ENCODE measurements around the gene VWA1.

The VWA1 gene

DNA sequence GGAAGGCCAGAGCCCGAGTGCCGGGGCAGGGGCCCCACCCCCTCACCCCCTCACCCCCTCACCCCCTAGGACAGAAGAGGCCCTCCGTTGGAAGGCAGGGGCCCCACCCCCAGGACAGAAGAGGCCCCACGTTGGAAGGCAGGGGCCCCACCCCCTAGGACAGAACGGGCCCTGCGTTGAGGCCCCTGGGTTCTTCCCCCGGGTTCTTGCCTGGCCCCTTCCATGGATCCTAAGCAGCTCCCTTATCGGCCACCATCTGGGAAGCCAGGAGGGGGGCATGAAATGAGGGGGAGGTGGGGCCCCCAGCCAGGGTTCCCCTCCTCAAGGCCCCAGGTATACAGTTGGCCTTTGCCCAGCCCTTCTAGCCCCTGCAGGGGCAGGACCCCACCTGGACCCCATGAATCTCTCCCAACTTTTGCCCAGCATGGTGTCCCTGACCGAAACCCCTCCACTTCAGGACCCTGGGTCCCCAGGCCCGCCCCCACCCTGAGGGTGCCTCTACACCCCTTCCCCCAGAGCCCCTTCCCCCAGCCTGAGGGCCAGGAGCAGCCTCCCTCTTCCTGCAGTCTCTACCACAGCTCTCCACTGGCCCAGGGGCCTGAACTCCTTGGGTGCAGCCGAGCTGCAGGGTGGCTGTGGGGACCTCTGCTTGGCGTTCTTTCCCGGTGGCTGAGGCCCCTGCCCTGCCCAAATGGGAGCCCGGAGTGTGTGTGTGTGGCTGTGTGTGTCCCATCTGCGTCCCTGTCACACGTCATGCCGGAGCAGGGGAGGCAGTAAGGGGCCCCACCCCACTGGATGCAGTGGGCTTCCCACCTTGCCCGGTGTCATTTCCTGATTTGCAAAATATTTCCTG lies 4.3 kb upstream of the VWA1 start:
- Histone ChIP-seq H3K79me1 (ENCODE audit: low read length) (no peaks in the 10 kb centered on the region), H4K8ac (ENCODE audit: low read depth, low read length) (peak overlapping the region; percentile 44), H3K36me3 (ENCODE audit: control insufficient read depth, insufficient read depth, low read length) (no peaks in the 10 kb centered on the region), H3K9ac (ENCODE audit: low read length) (peak overlapping the region; percentile 58), H3K4me1 (ENCODE audit: control insufficient read depth, low read depth, low read length) (peaks cover 15% of the 10 kb centered on the region), H2BK120ac (ENCODE audit: low read depth, low read length) (peak overlapping the region; percentile 66), H2BK5ac (ENCODE audit: low read length) (peak overlapping the region; percentile 61), H4K5ac (ENCODE audit: low read length) (no peak overlapping the region), H2AK5ac (ENCODE audit: low read length) (no peak overlapping the region), H3K4ac (ENCODE audit: low read depth, low read length) (peak overlapping the region; percentile 82), H3K4me3 (ENCODE audit: low read length) (no peak overlapping the region), H3K4me2 (ENCODE audit: low read length) (no peak overlapping the region), H3K79me2 (ENCODE audit: control insufficient read depth, insufficient read depth, low read length) (peaks cover 4% of the 10 kb centered on the region), H3K56ac (ENCODE audit: low read length) (peak overlapping the region; percentile 88), H3K27me3 (ENCODE audit: insufficient read depth, low read length, poor library complexity) (no peaks in the 10 kb centered on the region), H3K27ac (ENCODE audit: low read depth, low read length) (peak overlapping the region; percentile 97), H3K23ac (ENCODE audit: low read length) (no peak overlapping the region), H2BK15ac (replicated peaks; ENCODE audit: low read depth) (peak overlapping the region; percentile 4), H3K18ac (ENCODE audit: low read length) (peak overlapping the region; percentile 92)
- WGBS (ENCODE audit: extremely low coverage, insufficient coverage, low lambda C conversion rate): no CpG with 5 or more reads among the region's 18 CpGs
- DNase-seq: peak; percentile 34

DNA sequence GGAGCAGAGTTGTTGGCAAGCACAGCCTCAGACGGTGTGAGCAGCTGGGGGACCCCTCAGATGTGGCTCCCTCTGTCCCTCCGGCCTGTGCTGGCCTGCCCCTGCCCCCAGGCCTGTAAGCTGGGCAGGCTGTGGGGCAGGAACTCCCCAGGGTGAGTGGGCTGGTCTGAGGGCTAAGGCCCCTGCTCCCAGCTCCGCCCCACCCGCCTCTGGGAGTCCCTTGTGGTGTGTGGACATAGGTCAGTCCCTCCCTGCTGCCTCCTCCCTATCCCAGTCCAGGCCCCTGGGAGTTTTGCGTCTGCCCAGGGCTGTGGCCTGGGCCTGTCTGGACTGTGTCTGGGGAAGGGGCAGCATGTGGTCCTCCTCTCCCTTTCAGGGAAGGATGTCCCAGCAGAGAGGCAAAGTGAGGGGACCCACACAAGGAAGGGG lies 3.6 kb upstream of the VWA1 start:
- H3K79me2 ChIP-seq (ENCODE audit: control insufficient read depth, insufficient read depth, low read length): peaks cover 10% of the 10 kb centered on the region
- no peak overlapping the region for H2AK5ac ChIP-seq (ENCODE audit: low read length)
- H3K23ac ChIP-seq (ENCODE audit: low read length): no peak overlapping the region
- H2BK120ac ChIP-seq (ENCODE audit: low read depth, low read length): no peak overlapping the region
- H4K8ac ChIP-seq (ENCODE audit: low read depth, low read length): no peak overlapping the region
- no peak overlapping the region for H4K5ac ChIP-seq (ENCODE audit: low read length)
- no peaks in the 10 kb centered on the region for H3K36me3 ChIP-seq (ENCODE audit: control insufficient read depth, insufficient read depth, low read length)
- peaks cover 15% of the 10 kb centered on the region for H3K4me1 ChIP-seq (ENCODE audit: control insufficient read depth, low read depth, low read length)
- peak overlapping the region; percentile 58 for H3K9ac ChIP-seq (ENCODE audit: low read length)
- no peak overlapping the region for H3K4me2 ChIP-seq (ENCODE audit: low read length)
- no peaks in the 10 kb centered on the region for H3K27me3 ChIP-seq (ENCODE audit: insufficient read depth, low read length, poor library complexity)
- H3K18ac ChIP-seq (ENCODE audit: low read length): peak overlapping the region; percentile 57
- peaks cover 3% of the 10 kb centered on the region for H3K79me1 ChIP-seq (ENCODE audit: low read length)
- peak overlapping the region; percentile 97 for H3K27ac ChIP-seq (ENCODE audit: low read depth, low read length)
- WGBS (ENCODE audit: extremely low coverage, insufficient coverage, low lambda C conversion rate): no CpG with 5 or more reads among the region's 5 CpGs
- H3K4me3 ChIP-seq (ENCODE audit: low read length): no peak overlapping the region
- peak overlapping the region; percentile 88 for H3K56ac ChIP-seq (ENCODE audit: low read length)
- H3K4ac ChIP-seq (ENCODE audit: low read depth, low read length): peak overlapping the region; percentile 57
- H2BK15ac ChIP-seq (replicated peaks; ENCODE audit: low read depth): no peak overlapping the region
- DNase-seq: peak; percentile 57
- H2BK5ac ChIP-seq (ENCODE audit: low read length): peak overlapping the region; percentile 61

DNA sequence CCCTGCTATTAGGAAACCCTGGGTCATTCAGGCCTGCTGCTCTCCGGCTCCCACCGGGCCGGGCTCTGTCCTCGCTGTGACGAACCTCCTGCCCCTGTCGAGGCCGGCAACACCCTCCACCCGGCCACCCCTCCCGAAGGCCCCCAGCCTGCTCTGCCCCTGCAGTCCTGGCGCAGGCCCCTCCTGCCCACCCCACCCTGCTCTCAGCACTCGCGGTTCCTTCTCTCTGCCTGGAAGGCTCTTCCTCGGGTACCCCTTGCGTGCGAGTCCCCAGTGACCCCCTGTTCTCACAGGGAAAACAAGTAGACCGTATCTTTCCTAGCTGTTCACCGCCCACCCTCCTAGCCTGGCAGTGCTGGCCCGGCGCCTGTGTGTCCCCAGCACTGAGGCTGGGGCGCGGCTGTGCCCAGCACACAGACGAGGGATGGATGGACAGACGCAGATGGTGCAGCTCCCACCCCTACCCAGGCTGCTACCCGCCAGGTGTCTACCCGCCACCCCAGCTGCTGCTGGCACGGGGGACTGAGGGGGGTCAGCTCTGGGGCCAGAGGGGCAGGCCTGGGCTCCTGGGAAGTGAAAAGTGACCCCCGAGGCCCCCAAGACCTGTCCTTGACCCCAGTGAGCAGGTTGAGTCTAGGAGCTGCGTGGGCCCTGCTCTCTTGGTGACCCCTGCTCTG lies 3.1 kb upstream of the VWA1 start:
- H3K79me2 ChIP-seq (ENCODE audit: control insufficient read depth, insufficient read depth, low read length): peaks cover 16% of the 10 kb centered on the region
- no peak overlapping the region for H3K4me3 ChIP-seq (ENCODE audit: low read length)
- no peak overlapping the region for H3K4me2 ChIP-seq (ENCODE audit: low read length)
- peak overlapping the region; percentile 57 for H3K18ac ChIP-seq (ENCODE audit: low read length)
- H3K23ac ChIP-seq (ENCODE audit: low read length): no peak overlapping the region
- peak overlapping the region; percentile 51 for H2BK5ac ChIP-seq (ENCODE audit: low read length)
- H4K5ac ChIP-seq (ENCODE audit: low read length): no peak overlapping the region
- no CpG with 5 or more reads among the region's 28 CpGs for WGBS (ENCODE audit: extremely low coverage, insufficient coverage, low lambda C conversion rate)
- H3K4ac ChIP-seq (ENCODE audit: low read depth, low read length): peak overlapping the region; percentile 75
- H3K36me3 ChIP-seq (ENCODE audit: control insufficient read depth, insufficient read depth, low read length): no peaks in the 10 kb centered on the region
- H3K56ac ChIP-seq (ENCODE audit: low read length): peak overlapping the region; percentile 88
- H4K8ac ChIP-seq (ENCODE audit: low read depth, low read length): no peak overlapping the region
- peak overlapping the region; percentile 58 for H3K9ac ChIP-seq (ENCODE audit: low read length)
- H3K27ac ChIP-seq (ENCODE audit: low read depth, low read length): peak overlapping the region; percentile 97
- DNase-seq: no peak
- peak overlapping the region; percentile 16 for H2BK120ac ChIP-seq (ENCODE audit: low read depth, low read length)
- H2AK5ac ChIP-seq (ENCODE audit: low read length): no peak overlapping the region
- H3K4me1 ChIP-seq (ENCODE audit: control insufficient read depth, low read depth, low read length): peaks cover 15% of the 10 kb centered on the region
- H3K79me1 ChIP-seq (ENCODE audit: low read length): peaks cover 3% of the 10 kb centered on the region
- H2BK15ac ChIP-seq (replicated peaks; ENCODE audit: low read depth): no peak overlapping the region
- H3K27me3 ChIP-seq (ENCODE audit: insufficient read depth, low read length, poor library complexity): no peaks in the 10 kb centered on the region

DNA sequence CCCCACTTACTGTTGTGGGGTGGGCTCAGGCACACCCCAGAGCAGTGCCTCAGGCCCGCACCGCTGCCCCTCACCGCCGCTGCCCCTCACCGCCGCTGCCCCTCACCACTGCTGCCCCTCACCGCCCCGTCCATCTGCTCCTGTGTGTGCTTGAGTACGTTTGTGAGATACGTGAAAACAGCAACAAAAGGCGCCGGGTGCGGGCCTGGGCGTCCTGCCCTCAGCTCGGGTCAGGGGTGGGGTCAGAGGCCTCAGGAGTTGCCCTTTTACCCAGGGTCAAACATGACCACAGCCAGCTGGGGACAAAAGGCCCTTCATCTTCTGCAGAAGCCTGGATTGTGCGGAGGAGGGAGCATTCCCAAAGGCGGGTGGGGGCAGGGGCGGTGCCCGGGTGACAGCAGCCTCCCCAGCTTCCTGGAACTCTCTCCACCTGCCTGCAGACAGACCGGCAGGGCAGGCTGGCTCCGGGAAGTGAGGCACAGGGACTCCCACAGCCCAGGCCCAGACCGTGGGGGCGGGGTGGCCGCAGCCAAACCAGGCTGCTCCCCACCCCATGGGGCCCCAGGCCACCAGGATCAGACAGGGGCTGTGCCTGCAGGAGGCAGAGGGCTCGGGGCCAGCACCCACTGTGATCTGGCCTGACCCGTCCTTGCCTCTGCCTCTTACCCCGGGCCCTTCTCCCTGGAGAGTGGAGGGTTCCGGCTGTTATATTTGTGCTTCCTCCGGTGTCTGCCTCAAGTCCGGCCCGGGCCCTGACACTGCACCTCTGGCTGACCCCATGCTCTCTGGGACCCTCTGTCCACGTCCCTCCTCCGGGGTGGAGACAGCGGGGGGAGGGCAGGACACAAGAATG lies 2.3 kb upstream of the VWA1 start:
- H3K4ac ChIP-seq (ENCODE audit: low read depth, low read length): peak overlapping the region; percentile 76
- peak overlapping the region; percentile 75 for H3K9ac ChIP-seq (ENCODE audit: low read length)
- H3K18ac ChIP-seq (ENCODE audit: low read length): peak overlapping the region; percentile 57
- no peak overlapping the region for H2BK15ac ChIP-seq (replicated peaks; ENCODE audit: low read depth)
- H3K79me1 ChIP-seq (ENCODE audit: low read length): peaks cover 3% of the 10 kb centered on the region
- no peak overlapping the region for H4K8ac ChIP-seq (ENCODE audit: low read depth, low read length)
- H4K5ac ChIP-seq (ENCODE audit: low read length): no peak overlapping the region
- H3K4me2 ChIP-seq (ENCODE audit: low read length): peak overlapping the region; percentile 13
- peaks cover 15% of the 10 kb centered on the region for H3K4me1 ChIP-seq (ENCODE audit: control insufficient read depth, low read depth, low read length)
- peaks cover 18% of the 10 kb centered on the region for H3K79me2 ChIP-seq (ENCODE audit: control insufficient read depth, insufficient read depth, low read length)
- peak overlapping the region; percentile 88 for H2BK5ac ChIP-seq (ENCODE audit: low read length)
- peak overlapping the region; percentile 97 for H3K27ac ChIP-seq (ENCODE audit: low read depth, low read length)
- WGBS (ENCODE audit: extremely low coverage, insufficient coverage, low lambda C conversion rate): no CpG with 5 or more reads among the region's 34 CpGs
- H3K56ac ChIP-seq (ENCODE audit: low read length): peak overlapping the region; percentile 88
- no peak overlapping the region for H3K4me3 ChIP-seq (ENCODE audit: low read length)
- no peaks in the 10 kb centered on the region for H3K27me3 ChIP-seq (ENCODE audit: insufficient read depth, low read length, poor library complexity)
- peak overlapping the region; percentile 78 for H2AK5ac ChIP-seq (ENCODE audit: low read length)
- peak overlapping the region; percentile 67 for H3K23ac ChIP-seq (ENCODE audit: low read length)
- peak overlapping the region; percentile 21 for H2BK120ac ChIP-seq (ENCODE audit: low read depth, low read length)
- peak; percentile 88 for DNase-seq
- no peaks in the 10 kb centered on the region for H3K36me3 ChIP-seq (ENCODE audit: control insufficient read depth, insufficient read depth, low read length)

DNA sequence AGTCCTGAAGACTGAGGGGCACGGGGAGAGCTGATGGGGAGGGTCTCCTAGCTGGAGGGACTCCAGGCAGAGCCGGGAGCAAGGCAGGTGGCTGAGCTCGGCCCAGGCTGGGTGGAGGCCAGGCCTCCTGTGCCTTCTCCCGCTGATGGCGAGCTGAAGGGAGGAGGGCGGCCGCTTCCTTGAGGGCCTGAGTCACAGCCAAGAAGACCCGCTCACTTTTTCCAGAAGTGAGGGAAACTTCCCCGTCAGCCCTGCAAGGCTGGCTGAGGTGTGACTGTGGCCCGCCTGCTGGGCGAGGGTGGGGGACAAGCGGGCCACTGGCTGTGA lies 1.7 kb upstream of the VWA1 start:
- Histone ChIP-seq H3K4me3 (ENCODE audit: low read length) (no peak overlapping the region), H4K8ac (ENCODE audit: low read depth, low read length) (no peak overlapping the region), H3K4me2 (ENCODE audit: low read length) (peak overlapping the region; percentile 18), H3K56ac (ENCODE audit: low read length) (peak overlapping the region; percentile 88), H3K4me1 (ENCODE audit: control insufficient read depth, low read depth, low read length) (peaks cover 15% of the 10 kb centered on the region), H3K79me1 (ENCODE audit: low read length) (peaks cover 3% of the 10 kb centered on the region), H2BK15ac (replicated peaks; ENCODE audit: low read depth) (no peak overlapping the region), H4K5ac (ENCODE audit: low read length) (no peak overlapping the region), H3K27ac (ENCODE audit: low read depth, low read length) (peak overlapping the region; percentile 97), H3K18ac (ENCODE audit: low read length) (peak overlapping the region; percentile 32), H3K9ac (ENCODE audit: low read length) (peak overlapping the region; percentile 75), H3K27me3 (ENCODE audit: insufficient read depth, low read length, poor library complexity) (no peaks in the 10 kb centered on the region), H3K79me2 (ENCODE audit: control insufficient read depth, insufficient read depth, low read length) (peaks cover 19% of the 10 kb centered on the region), H3K36me3 (ENCODE audit: control insufficient read depth, insufficient read depth, low read length) (no peaks in the 10 kb centered on the region), H2BK5ac (ENCODE audit: low read length) (peak overlapping the region; percentile 88), H2BK120ac (ENCODE audit: low read depth, low read length) (peak overlapping the region; percentile 32), H3K23ac (ENCODE audit: low read length) (peak overlapping the region; percentile 67), H3K4ac (ENCODE audit: low read depth, low read length) (peak overlapping the region; percentile 76), H2AK5ac (ENCODE audit: low read length) (peak overlapping the region; percentile 78)
- DNase-seq: peak; percentile 84
- WGBS (ENCODE audit: extremely low coverage, insufficient coverage, low lambda C conversion rate): no CpG with 5 or more reads among the region's 12 CpGs
